COR-L47 (cell line): ENCODE data around the gene C19orf25.
"Not testable (repeated sequence)": the region's sequence is repeated elsewhere in the genome, so short reads cannot be mapped to it uniquely, and the experiment has no call there.

Source experiments
- DNase-seq: peaks from one replicate; lab custom pipeline; 2025; lab: John Stamatoyannopoulos, UW

The C19orf25 gene

DNA sequence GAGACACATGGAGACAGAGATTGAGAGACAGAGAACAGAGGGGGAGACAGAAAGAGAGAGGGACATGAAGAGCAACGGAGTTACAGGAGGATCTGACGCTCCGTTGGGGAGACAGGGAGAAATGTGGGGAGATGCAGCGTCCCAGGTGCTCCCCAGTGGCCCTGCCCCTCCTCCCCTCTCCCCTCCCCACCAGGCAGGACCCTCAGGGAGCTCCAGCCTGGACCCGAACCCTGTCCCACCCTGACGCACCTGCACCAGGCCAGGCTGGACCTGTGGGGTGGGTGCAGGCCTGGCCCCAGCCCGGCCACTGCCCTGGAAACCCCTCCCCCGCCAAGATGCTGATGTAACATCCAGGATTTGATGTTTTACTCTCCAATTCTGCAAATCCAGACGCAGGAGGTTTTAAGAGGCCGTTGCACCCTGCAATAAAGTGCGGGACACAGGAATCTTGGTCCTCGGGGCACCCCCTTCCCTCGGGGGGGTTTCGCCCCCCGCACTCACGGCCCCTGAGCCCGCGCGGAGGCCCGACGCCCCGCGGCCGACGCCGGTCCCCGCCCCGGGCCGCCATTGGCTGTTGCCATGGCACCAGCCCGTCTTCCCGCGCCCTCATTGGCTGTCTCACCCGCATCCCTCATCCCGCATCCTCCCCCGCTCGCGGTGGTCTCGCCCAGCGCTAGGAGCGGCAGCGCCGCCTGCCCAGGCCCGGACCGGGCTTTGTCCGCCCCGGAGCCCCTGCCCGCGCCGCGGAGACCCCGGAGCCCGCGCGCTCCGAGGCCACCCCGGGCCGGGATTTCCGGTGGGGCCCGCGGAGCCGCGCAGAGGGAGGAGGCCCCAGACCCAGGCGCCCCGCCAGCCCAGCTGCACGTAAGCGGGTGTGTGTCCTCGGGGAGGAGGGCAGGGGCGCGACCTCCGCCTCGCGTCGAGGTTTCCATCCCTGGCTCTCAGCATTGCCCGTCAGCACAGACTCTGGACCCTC, 29.3 kb downstream of the C19orf25 start, which contains the start of gene APC2:
APC2 (plus strand) TSS at position 655 of the 976 bp plus-strand sequence. CDS start 2,881 bp downstream, outside the sequence.
- DNase-seq = peak; percentile 88

- no peak for DNase-seq
Observed at GRCh38 chr19:1447944-1448343, 31.1 kb downstream of the C19orf25 start.

- DNase-seq = no peak
Observed at GRCh38 chr19:1447504-1447903, 31.5 kb downstream of the C19orf25 start.

DNA sequence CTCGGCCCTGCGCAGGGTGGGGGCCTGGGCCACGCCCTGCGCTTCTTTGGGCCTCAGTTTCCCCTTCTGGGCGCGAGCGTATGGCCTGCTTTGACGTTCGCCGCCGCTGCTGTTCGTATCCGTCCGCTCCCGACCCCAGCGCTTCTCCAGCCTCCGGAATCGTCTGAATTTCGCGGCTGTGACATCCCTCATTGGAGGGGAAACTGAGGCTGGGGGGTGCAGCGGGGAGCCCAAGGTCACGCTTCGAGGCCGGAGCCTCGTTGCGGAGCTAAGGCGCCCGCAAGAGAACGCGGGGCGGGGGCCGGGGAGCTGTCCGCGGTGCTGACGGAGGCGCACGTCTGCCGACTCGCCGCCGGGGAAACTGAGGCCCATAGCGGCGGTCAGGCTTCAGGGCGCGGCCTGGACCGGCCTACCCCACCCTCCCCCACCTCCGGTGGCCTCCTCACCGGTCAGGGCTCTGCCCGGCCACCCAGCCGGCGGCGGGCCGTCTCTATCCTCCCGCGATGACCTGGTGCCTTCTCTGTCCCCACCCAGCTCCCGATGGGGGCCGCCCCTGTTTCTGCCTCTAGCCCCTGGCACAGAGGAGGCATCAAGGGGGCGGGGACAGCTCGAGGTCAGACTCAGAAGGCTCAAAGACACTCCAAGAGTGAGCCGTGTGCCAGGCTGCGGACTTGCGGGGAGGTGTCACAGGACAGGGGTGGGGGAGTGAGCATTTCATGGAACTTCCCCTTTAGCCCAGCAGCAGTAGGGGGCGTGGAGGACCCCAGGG, 32.1 kb downstream of the C19orf25 start:
- no peak for DNase-seq

- DNase-seq = peak; percentile 70
Observed at GRCh38 chr19:1445932-1446712, 32.9 kb downstream of the C19orf25 start.

DNA sequence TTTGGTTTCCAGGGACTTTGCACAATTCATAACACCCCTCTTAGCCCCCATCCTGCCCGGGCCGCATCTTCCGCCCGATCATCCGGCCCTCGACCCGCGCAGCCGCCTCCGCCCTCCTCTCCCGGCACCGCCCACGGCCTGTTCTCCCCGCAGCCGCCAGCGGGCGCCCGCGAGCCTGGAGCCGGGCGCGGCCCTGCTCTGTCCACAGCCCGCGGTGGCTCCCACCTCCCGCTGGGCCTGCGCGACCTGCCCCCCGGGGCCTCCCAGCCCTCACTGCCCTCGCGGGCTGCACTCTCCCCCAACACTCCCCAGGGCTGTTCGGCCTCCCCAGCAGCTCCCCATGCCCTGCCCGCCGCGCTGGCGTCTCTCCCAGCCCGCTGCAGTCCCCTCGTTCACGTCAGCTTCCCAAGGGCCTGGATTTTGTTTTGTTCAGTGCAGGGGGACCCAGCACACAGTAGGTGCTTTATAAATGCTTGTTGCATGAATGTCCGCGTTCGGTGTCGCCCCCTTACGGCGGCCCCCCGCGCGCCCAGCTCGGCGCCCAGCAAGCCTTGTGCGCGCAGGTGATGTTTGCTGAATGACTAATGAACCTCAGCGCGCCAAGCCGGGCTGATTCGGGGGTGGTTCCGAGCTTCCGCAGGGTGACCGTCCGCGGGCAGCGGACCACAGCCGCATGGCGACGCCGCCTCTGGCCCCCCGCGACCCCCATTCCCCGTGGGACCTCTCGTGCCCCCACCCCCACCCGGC, 33.7 kb downstream of the C19orf25 start:
- DNase-seq = peak; percentile 29

GRCh38 chr19:1441677-1442438, 37.2 kb downstream of the C19orf25 start:
- DNase-seq = no peak

- no peak for DNase-seq
Observed at GRCh38 chr19:1441022-1441426, 38.0 kb downstream of the C19orf25 start.

- no peak for DNase-seq
Observed at GRCh38 chr19:1440418-1440801, 38.6 kb downstream of the C19orf25 start.

DNA sequence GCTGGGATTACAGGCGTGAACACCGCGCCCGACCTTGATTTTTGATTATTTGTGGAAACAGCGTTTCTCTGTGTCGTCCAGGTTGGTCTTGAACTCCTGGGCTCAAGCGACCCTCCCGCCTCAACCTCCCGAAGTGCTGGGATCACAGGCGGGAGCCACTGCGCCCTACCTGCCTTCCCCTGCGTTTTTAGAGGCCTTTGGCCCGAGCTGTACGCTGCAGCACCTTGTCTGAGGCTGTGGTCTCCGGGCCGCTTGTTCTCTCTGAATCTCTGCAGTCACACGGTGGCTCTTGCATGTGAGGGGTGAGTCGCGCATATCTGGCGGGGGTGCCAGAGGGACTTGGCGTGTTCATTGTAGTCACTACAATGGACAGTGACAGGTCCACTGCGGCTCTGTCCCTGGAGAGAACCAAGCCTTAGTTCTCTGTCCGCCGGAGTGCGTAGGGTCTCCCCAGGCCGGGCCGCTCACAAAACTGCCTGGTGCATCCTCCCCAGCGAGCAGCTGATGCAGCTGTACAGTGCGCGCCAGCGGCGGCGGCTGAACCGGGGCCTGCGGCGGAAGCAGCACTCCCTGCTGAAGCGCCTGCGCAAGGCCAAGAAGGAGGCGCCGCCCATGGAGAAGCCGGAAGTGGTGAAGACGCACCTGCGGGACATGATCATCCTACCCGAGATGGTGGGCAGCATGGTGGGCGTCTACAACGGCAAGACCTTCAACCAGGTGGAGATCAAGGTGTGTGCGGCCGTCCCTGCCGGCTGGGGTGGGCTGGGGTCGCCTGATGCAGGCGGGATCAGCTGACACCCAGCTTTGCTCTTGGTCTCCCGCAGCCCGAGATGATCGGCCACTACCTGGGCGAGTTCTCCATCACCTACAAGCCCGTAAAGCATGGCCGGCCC, 39.2 kb downstream of the C19orf25 start:
- DNase-seq = not testable (repeated sequence)

DNA sequence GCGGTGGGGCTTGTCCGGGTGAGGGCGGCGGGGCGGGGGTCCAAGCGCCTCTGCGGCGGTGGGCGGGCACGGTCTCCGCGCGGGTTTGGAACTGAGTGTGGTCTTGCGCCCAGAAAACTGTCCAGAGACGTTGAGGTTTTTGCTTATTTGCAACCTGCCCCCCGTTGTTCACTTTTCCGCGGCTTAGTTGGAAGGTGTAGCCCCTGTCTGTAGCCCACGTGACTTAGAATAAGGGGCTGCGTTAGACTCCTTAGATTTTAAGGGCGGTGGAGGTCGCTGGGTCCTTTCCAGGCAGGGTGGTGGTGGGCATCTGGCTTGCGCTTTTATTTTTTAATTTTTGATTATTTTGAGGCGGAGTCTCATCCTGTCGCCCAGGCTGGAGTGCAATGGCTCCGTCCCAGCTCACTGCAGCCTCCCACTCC, 40.1 kb downstream of the C19orf25 start:
- DNase-seq = no peak

DNA sequence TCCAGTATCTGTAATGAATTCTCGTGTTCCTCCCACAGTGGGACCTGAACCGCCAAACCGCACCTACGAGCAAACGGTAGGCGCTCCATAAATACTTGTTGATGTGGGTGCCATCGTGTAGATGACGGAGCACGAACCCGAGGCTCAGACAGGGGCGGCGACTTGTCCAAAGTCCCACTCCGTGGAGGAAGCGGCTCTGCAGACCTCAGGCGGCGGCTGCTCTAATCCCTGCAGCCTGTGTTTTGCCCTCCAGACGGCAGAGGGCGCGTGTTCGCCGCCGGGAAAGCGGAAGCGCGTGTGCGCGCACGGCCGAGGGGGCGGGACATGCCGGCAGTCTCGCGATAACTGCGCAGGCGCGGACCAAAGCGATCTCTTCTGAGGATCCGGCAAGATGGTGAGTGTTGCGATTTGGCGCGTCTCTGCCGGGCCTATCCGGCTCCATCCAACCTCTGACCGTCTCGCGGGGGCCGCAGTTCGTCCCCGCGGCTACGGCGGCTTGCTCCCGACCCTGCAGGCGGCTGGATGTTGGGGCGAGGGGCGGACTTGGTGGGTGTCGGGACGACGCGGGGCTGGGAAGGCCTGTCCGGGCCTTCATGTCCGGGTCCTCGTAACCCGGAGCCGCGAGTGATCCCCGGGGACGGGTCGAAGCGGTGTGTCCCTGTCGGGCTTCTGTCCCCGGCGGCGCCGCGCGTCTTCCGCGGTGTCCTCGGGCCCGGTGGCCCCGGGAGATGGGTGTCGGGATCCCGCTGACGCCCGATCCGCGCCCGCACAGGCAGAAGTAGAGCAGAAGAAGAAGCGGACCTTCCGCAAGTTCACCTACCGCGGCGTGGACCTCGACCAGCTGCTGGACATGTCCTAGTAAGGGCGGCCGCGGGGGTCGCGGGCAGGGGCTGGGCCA, 40.7 kb downstream of the C19orf25 start, which contains the start of gene RPS15:
RPS15 (plus strand) TSS at position 362 of the 898 bp plus-strand sequence; CDS start at position 392, 30 bp downstream.
- peak; percentile 94 for DNase-seq

DNA sequence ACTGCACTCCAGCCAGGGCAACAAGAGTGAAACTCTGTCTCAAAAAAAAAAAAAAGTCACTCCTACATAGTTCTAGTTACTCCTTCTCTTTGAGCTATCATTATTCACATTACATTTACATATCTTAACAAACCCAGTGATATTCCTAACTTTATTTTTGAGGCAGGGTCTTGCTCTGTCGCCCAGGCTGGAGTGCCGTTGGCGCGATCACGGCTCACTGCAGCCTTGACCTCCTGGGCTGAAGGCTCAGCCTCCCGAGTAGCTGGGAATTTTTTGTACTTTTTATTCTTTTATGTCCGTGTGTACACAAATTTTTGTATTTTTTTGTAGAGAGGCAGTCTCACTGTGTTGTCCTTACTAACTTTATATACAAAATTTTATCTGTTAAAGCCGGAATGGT, 41.4 kb downstream of the C19orf25 start:
- DNase-seq = no peak

GRCh38 chr19:1435378-1435989, 43.5 kb downstream of the C19orf25 start:
- DNase-seq = no peak

- no peak for DNase-seq
Observed at GRCh38 chr19:1434577-1435060, 44.4 kb downstream of the C19orf25 start.

DNA sequence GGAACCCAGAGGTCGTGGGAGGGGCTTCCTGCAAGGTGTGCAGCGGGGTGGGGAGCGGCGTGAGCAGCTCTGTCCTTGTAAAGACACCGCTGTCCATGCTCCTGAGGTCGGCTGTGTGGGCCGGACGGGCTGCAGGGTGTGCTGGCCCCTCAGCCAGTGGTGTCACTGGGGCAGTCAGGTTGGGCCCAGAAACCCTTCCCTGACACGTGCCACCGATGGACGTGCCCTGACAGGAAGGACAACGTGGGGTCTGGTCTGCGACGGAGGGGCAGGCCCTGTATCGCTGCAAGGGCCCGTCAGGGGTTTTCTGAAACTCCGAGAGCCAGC, 45.0 kb downstream of the C19orf25 start:
- no peak for DNase-seq

GRCh38 chr19:1433119-1434039, 45.6 kb downstream of the C19orf25 start:
- DNase-seq = no peak
